Endothelial cell of umbilical vein (primary cell): ENCODE data around the gene IL22RA2. TPM values are rescaled to one million over a fixed set of nuclear protein-coding genes. Genes with fewer than 3 reads are reported as not detected.

Experiments used
- BruUV-seq: library from RNA; stranded (reverse); fragments of 400-500 nt; replicated peaks from 2 replicates; lab custom pipeline; 2021; lab: Mats Ljungman, UMichigan
- CTCF ChIA-PET: fragments of 300-600, 350-600 bp; sonication (Branson Sonifier 250); formaldehyde crosslinking; loops from one replicate; lab custom pipeline; 2021; ENCODE audit warnings: antibody characterized with exemption, inconsistent platforms; lab: Charles Lee
- POLR2A ChIA-PET: fragments of 300-600, 350-600 bp; sonication (Branson Sonifier 250); formaldehyde crosslinking; loops from one replicate; lab custom pipeline; 2021; ENCODE audit warnings: antibody characterized with exemption, inconsistent platforms; lab: Charles Lee
- DNase-seq: peaks from one replicate; pipeline ENCODE4 v3.0.0-alpha.2; 2011; ENCODE audit warnings: low read depth, low spot score
- FAIRE-seq: peaks from 2 replicates; lab custom pipeline; 2011; peaks lifted over from hg19 to GRCh38; lab: Jason Lieb, UNC
- H2AFZ ChIP-seq: 2 replicates; pipeline ENCODE4 v1.6.0; 2012; ENCODE audit warnings: low read depth, low read length, control low read depth, inconsistent platforms
- H3K27ac ChIP-seq: 2 replicates; pipeline ENCODE4 v1.5.1; 2011; ENCODE audit warnings: low read depth, mild to moderate bottlenecking, control low read depth, low read length, moderate library complexity; ENCODE audit not compliant: insufficient read depth
- H3K27me3 ChIP-seq, 2 experiments: 2 replicates each; pipeline versions ENCODE4 v1.6.0 to v1.6.1; 2011; ENCODE audit warnings: low read length in 2 of 2, mixed read lengths in 1 of 2; ENCODE audit not compliant: control insufficient read depth in 2 of 2, insufficient read depth in 2 of 2
- H3K36me3 ChIP-seq, 2 experiments: 2 replicates in 1 of 2; 3 replicates in 1 of 2; pipeline ENCODE4 v1.5.1; 2011; ENCODE audit warnings: low read length in 2 of 2, mild to moderate bottlenecking in 1 of 2, moderate library complexity in 1 of 2; ENCODE audit not compliant: control insufficient read depth in 2 of 2, insufficient read depth in 2 of 2; ENCODE audit errors: extremely low read depth in 1 of 2
- H3K4me1 ChIP-seq: 3 replicates; pipeline ENCODE4 v1.5.1; 2011; ENCODE audit warnings: mild to moderate bottlenecking, low read length; ENCODE audit not compliant: control insufficient read depth, insufficient read depth; ENCODE audit errors: extremely low read depth
- H3K4me2 ChIP-seq: 2 replicates; pipeline ENCODE4 v1.6.1; 2011; ENCODE audit warnings: low read length, control low read depth, mixed read lengths; ENCODE audit not compliant: insufficient read depth
- H3K4me3 ChIP-seq, 3 experiments: fragments of 200-600 bp in 1 of 3; sonication (generic), shearing (Covaris generic) in 1 of 3; replicated peaks in 1 of 3; 2 replicates each; pipeline ENCODE4 v1.5.1; 2011 to 2016; ENCODE audit warnings: control low read depth in 3 of 3, low read length in 3 of 3, mild to moderate bottlenecking in 2 of 3, inconsistent platforms in 1 of 3, low read depth in 1 of 3, moderate library complexity in 1 of 3; ENCODE audit not compliant: insufficient read depth in 1 of 3
- H3K79me2 ChIP-seq: 2 replicates; pipeline ENCODE4 v1.6.0; 2012; ENCODE audit warnings: low read length, inconsistent platforms; ENCODE audit not compliant: control insufficient read depth, insufficient read depth
- H3K9ac ChIP-seq: replicated peaks from 2 replicates; pipeline ENCODE3; 2011; ENCODE audit warnings: low read length, control low read depth; ENCODE audit not compliant: insufficient read depth; ENCODE audit errors: extremely low read depth
- H3K9me1 ChIP-seq: replicated peaks from 3 replicates; pipeline ENCODE4 v1.6.0; 2011; ENCODE audit warnings: mild to moderate bottlenecking, low read length; ENCODE audit not compliant: control insufficient read depth, insufficient read depth; ENCODE audit errors: extremely low read depth
- H3K9me3 ChIP-seq: replicated peaks from 2 replicates; pipeline ENCODE4 v1.5.1; 2012; ENCODE audit warnings: low read length, inconsistent platforms; ENCODE audit not compliant: control insufficient read depth, insufficient read depth
- H4K20me1 ChIP-seq: replicated peaks from 2 replicates; pipeline ENCODE3; 2011; ENCODE audit warnings: mild to moderate bottlenecking, low read length; ENCODE audit not compliant: control insufficient read depth, insufficient read depth; ENCODE audit errors: extremely low read depth
- EZH2 ChIP-seq: IDR thresholded peaks from 2 replicates; pipeline ENCODE4 v1.6.1; 2012; ENCODE audit warnings: borderline replicate concordance, low read depth, mild to moderate bottlenecking, moderate library complexity, low read length, inconsistent platforms; ENCODE audit not compliant: severe bottlenecking
- FOS ChIP-seq: IDR thresholded peaks from 2 replicates; pipeline ENCODE4 v1.6.1; 2011; ENCODE audit warnings: mild to moderate bottlenecking, low read length, moderate library complexity, borderline replicate concordance; ENCODE audit not compliant: insufficient read depth
- JUN ChIP-seq: IDR thresholded peaks from 2 replicates; pipeline ENCODE4 v1.6.1; 2011; ENCODE audit warnings: borderline replicate concordance, low read depth; ENCODE audit not compliant: insufficient read length, insufficient read depth
- MAX ChIP-seq: IDR thresholded peaks from 2 replicates; pipeline ENCODE4 v1.6.1; 2011; ENCODE audit not compliant: insufficient read depth, insufficient read length
- MYC ChIP-seq: IDR thresholded peaks from one replicate; pipeline ENCODE4 v1.6.1; 2011; ENCODE audit warnings: mild to moderate bottlenecking, low read depth, low read length
- POLR2AphosphoS5 ChIP-seq: IDR thresholded peaks from 2 replicates; pipeline ENCODE4 v1.6.1; 2012; ENCODE audit warnings: low read depth, mild to moderate bottlenecking, control low read depth, low read length, moderate library complexity; ENCODE audit not compliant: insufficient read depth
- dilution Hi-C: fragments of 300-500 bp; cut with MboI; formaldehyde crosslinking; loops from one replicate; pipeline ENCODE4 v1.15.0; 2019; ENCODE audit warnings: low sequenced_read_pairs; ENCODE audit not compliant: extremely low pct_ligation_motif_present
- intact Hi-C: fragments of 100-400 bp; cut with micrococcal nuclease; formaldehyde crosslinking; loops from one replicate; pipeline ENCODE4 v1.10.0; 2022
- polyA plus RNA-seq, 4 experiments: library from polyadenylated mRNA; depleted of rRNA in 3 of 4; stranded (reverse) in 3 of 4; unstranded in 1 of 4; fragments of >200 nt; gene quantifications; 2 replicates each; pipeline versions ENCODE4 v1.2.1 to v1.2.3, GENCODE V29; 2011 to 2012; ENCODE audit warnings: missing spikeins in 1 of 4
- total RNA-seq: library from RNA; stranded (reverse); gene quantifications from 2 replicates; pipeline ENCODE4 v1.2.3, GENCODE V29; 2021
- TF ChIP-seq, protein P1 (sequence below), 2 donors: IDR thresholded peaks; 1 replicate in 1 of 2; 2 replicates in 1 of 2; pipeline ENCODE4 v1.5.1; 2011; ENCODE audit warnings: low read length in 2 of 2, mild to moderate bottlenecking in 2 of 2, moderate library complexity in 2 of 2, control low read depth in 1 of 2, inconsistent platforms in 1 of 2, low read depth in 1 of 2; ENCODE audit not compliant: insufficient read depth in 1 of 2; ENCODE audit errors: extremely low read depth in 1 of 2

The IL22RA2 gene
- total and polyA plus RNA-seq, 2 donors (not counting 3 experiments of a cell fraction or from before 2014, with no cell fraction given): not detected

GRCh38 chr6:137188855-137189254 is 15.4 kb upstream of the IL22RA2 start:
- Histone ChIP-seq H3K27ac (no peak overlapping the region), H3K79me2 (no peaks in the 10 kb centered on the region), H3K4me1 (no peaks in the 10 kb centered on the region), H2AFZ (no peak overlapping the region), H3K4me3 (no peak overlapping the region), H3K4me2 (no peak overlapping the region), H4K20me1 (no peaks in the 10 kb centered on the region), H3K36me3 (no peaks in the 10 kb centered on the region), H3K9me3 (no peaks in the 10 kb centered on the region), H3K27me3 (no peaks in the 10 kb centered on the region), H3K9me1 (no peaks in the 10 kb centered on the region), H3K9ac (no peak overlapping the region)
- dilution Hi-C loops: no loop called here
- POLR2A ChIA-PET: no interaction called here
- CTCF ChIA-PET: no interaction called here
- TF ChIP-seq JUN (no peak), POLR2AphosphoS5 (no peak), MYC (no peak), EZH2 (no peak), FOS (no peak), MAX (no peak)
- TF ChIP-seq, protein P1, sequence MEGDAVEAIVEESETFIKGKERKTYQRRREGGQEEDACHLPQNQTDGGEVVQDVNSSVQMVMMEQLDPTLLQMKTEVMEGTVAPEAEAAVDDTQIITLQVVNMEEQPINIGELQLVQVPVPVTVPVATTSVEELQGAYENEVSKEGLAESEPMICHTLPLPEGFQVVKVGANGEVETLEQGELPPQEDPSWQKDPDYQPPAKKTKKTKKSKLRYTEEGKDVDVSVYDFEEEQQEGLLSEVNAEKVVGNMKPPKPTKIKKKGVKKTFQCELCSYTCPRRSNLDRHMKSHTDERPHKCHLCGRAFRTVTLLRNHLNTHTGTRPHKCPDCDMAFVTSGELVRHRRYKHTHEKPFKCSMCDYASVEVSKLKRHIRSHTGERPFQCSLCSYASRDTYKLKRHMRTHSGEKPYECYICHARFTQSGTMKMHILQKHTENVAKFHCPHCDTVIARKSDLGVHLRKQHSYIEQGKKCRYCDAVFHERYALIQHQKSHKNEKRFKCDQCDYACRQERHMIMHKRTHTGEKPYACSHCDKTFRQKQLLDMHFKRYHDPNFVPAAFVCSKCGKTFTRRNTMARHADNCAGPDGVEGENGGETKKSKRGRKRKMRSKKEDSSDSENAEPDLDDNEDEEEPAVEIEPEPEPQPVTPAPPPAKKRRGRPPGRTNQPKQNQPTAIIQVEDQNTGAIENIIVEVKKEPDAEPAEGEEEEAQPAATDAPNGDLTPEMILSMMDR (IDR thresholded peaks at IDR 0.05; ENCODE audit: extremely low read depth in 1 of 2, insufficient read depth in 1 of 2, low read depth in 1 of 2, low read length in 2 of 2): no peak
- BruUV-seq: no TSS peak
- FAIRE-seq (no peak), DNase-seq (no peak)
- intact Hi-C loops: no loop called here
